Stimulated activated CD8-positive, alpha-beta memory T cell treated with anti-CD3 and anti-CD28 coated beads, Interleukin-15, amount 100 ng/mL, for 48 hours (primary cell): Measurements from ENCODE around the gene PAPLN.

Experiments used
- DNase-seq, 2 donors: peaks; one replicate each; pipeline ENCODE4 v3.0.0-alpha.2; 2020; ENCODE audit warnings: low read depth in 2 of 2

Gene PAPLN

GRCh38 chr14:73245480-73246325 lies 8.4 kb downstream of the PAPLN start:
- peak; percentile 28 for DNase-seq

- DNase-seq: no peak
Observed at GRCh38 chr14:73246387-73247150, 9.3 kb downstream of the PAPLN start.

DNA sequence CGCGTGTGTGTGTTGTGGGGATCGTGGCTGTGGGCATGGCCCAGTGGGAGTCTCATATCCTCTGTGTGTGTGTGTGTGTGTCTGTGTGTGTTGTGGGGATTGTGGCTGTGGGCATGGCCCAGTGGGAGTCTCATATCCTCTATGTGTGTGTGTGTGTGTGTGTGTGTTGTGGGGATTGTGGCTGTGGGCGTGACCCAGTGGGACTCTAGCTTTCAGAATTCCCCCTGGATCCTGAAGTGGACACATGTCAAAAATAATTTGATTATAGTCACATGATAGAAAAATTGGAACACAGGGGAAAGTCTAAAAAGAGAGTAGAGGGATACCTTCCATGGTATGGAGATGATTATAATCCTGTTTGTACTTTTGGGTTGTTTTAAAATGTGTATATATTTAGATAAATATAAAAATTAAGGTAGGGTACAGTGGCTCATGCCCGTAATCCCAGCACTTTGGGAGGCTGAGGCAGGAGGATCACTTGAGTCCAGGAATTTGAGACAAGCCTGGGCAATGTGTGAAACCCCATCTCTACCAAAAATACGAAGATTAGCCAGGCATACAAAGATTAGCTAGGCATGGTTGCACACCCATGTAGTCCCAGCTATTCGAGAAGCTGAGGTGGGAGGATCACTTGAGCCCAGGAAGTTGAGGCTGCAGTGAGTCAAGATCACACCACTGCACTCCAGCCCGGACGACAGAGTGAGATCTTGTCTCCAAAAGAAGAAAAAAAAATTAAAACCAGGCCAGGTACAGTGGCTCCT lies 11.0 kb downstream of the PAPLN start:
- DNase-seq: no peak

DNA sequence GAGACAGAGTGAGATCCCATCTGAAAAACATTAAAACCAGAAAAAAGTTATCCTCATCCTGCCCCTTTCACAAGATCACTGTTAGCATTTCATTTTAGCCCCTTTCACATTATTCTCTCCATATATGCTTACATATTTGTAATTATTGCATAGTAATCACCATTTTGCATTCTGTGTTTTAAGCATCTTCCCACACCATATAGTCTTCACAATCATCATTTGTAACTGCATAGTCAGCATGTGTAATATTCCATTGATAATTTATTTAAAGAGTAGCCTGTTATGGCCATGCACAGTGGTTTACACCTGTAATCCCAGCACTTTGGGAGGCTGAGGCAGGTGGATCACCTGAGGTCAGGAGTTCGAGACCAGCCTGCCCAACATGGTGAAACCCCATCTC lies 11.8 kb downstream of the PAPLN start:
- DNase-seq: no peak

DNA sequence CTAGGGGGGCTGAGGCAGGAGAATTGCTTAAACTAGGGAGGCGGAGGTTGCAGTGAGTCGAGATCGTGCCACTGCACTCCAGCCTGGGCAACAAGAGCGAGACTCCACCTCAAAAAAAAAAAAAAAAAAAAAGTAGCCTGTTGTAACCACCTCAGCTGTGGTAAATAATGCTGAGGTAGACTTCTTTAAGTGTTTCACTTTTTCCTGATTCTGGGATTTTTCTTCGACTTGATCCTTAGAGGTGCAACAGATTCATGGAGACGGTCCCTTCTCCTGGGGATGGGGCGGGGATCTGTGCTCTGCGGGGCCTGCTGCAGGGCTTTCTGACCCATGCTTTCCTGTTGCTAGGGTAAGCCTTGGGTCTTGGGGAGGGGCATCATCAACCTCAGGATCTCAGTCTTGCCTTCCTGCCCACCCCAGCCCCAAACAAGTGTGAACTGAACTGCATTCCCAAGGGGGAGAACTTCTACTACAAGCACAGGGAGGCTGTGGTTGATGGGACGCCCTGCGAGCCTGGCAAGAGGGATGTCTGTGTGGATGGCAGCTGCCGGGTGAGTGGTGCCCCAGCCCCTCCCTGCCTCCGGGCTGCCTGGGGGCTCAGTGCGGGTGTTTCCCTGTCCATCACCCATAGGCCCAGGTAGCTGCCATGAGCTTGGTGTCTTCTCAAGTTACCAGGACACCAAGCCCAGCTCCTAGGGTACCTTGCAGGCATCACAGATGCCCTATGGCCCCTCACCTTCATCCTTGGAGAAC lies 12.4 kb downstream of the PAPLN start:
- DNase-seq: no peak

GRCh38 chr14:73250317-73250713 lies 13.0 kb downstream of the PAPLN start:
- DNase-seq: no peak

GRCh38 chr14:73250781-73251500 lies 13.6 kb downstream of the PAPLN start:
- DNase-seq: no peak

DNA sequence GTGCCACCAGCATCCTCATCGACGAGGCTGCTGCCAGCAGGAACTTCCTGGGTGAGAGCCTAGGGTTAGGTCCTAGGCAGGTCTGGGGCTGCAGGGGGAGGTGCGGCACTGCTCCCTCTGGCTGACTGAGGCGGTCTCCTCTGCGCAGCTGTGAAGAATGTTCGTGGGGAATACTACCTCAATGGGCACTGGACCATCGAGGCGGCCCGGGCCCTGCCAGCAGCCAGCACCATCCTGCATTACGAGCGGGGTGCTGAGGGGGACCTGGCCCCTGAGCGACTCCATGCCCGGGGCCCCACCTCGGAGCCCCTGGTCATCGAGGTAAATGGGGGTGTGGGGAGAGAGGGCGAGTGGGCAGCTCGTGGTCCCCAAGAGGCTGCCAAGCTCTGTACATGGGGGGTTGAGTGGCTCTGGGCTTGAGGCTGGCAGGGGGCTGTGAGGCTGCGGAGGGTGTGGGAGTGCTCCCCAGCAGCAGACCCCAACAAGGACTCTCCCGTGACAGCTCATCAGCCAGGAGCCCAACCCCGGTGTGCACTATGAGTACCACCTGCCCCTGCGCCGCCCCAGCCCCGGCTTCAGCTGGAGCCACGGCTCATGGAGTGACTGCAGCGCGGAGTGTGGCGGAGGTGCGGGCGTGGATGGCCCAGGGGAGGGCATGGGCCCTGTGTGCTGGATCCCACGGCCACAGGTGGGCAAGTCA lies 14.4 kb downstream of the PAPLN start:
- no peak for DNase-seq

- DNase-seq: no peak
Observed at GRCh38 chr14:73252491-73253322, 15.4 kb downstream of the PAPLN start.

DNA sequence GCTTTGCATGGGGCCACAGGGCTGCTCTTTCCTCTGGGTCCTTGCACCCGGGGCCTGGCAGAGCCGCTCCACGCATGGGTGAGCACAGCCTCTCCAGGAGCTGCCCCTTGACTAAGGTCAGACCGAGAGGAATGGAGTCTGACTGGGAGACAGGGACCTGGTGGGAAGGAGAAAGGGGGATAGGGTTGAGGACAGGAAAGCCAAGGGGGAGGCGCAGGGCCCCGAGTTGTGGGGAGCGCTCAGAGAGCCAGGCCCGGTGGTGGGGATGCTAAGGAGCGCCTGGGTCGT lies 16.0 kb downstream of the PAPLN start:
- DNase-seq: no peak

- no peak for DNase-seq
Observed at GRCh38 chr14:73253721-73254120, 16.4 kb downstream of the PAPLN start.

GRCh38 chr14:73254247-73255004 lies 17.1 kb downstream of the PAPLN start:
- no peak for DNase-seq

GRCh38 chr14:73255005-73255400 lies 17.7 kb downstream of the PAPLN start:
- no peak for DNase-seq

DNA sequence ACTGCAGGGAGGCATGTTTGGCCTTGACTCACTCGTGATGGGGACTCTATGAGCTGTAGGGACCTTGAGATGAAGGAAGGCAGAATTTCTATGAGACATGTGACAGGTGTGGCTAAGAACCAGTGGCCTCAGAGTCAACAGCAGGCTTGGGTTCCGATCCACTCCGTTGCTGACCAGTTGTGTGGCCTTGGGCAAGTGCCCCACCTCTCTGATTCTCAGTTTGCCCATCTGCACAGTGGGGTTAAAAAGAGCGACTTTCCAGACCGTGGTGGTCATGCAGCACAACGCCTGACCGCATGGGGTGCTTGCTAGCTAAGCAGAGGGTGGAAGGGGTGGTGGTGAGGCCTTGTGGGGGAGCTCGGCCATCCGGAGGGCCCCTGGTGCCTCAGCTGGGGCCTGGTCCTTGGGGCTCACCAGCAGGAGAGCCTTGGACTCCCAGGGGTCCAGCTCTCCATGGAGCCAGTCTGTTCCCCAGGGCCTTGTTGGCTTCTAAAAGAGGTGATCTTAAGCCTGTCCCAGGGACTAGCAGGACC lies 18.5 kb downstream of the PAPLN start:
- no peak for DNase-seq

- no peak for DNase-seq
Observed at GRCh38 chr14:73258076-73258475, 20.8 kb downstream of the PAPLN start.

DNA sequence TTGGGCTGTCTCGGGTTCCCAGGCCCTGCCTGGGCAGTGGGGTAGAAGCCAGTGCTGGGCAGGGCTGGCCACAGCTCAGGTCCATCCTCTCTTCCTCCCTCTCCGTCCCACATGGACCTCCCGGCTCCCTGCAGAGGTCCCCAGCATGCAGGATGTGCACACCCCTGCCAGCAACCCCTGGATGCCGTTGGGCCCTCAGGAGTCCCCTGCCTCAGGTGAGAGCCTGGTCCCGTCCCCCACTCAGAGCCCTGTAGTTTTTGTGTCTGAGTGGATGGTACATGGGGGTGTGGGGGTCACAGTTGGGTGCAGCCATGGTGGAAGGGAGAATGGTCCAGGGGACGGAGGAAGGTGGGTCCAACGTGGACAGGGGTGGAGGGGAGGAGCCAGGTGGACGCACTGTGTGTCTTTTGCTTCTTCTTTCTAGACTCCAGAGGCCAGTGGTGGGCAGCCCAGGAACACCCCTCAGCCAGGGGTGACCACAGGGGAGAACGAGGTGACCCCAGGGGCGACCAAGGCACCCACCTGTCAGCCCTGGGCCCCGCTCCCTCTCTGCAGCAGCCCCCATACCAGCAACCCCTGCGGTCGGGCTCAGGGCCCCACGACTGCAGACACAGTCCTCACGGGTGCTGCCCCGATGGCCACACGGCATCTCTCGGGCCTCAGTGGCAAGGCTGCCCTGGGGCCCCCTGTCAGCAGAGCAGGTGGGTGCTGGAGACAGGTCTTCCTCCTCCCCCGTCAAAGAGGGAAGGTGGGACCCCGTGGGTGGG lies 21.7 kb downstream of the PAPLN start:
- no peak for DNase-seq

DNA sequence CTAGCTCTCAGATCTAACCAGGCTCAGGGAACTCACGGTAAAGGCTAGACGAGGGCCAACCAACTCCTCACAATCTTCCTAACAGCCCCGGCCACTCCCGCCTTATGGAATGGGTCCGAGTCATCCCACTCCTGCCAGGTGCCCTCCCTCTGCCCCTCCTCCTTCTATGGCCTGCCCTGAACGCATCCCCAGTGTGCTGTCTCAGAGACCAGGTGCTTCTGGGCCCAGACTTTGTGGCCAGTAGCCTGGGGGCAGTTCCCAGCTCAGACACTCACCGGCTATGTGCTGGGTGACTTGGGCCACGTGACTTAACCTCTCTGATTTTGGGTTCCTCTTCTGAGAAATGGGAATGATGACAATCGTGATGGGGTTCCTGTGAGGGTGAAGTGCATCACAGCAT lies 22.5 kb downstream of the PAPLN start:
- DNase-seq: no peak

DNA sequence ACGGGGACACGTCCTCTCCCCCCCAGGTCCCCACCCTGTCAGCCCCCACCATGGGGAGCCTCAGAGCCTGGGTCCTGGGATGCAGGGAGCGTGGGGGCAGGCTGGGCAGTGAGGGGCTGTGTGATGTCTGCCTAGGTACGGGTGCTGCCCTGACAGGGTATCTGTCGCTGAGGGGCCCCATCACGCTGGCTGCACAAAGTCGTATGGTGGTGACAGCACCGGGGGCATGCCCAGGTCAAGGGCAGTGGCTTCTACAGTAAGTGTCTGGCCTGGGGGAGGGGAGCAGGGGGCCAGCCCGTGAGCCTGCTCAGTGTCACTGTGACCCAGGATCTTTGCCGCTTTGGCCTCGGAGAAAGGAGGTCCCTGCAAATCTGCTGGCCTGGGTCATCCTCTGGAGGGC lies 23.3 kb downstream of the PAPLN start:
- DNase-seq: no peak
